ENCODE measurements around the gene FAM110C. TPM values are rescaled to one million over a fixed set of nuclear protein-coding genes. Genes with fewer than 3 reads are reported as not detected.

The FAM110C gene, protein sequence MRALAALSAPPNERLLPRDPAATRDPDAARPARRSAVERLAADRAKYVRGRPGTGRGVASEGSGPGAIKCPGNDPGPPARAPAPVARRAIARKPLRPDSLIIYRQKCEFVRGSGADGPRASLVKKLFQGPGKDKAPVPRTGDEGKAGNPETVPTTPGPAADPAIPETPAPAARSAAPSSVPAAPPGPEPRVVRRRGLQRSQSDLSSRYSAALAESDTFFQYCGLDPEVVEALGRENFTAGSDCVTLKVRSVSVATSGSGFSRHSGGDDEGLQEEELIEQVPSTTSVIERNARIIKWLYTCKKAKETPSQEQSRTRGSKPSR
- total RNA-seq (under 1 TPM; 0.16 to 0.36 TPM), total RNA-seq (0.26 to 8.5 (median 1.8) reads per million in 172 experiments)
- 0.59 TPM for polyA plus RNA-seq (2013, experiment 1 of 2)
- 0.91 TPM for polyA plus RNA-seq (2013, experiment 2 of 2)

DNA sequence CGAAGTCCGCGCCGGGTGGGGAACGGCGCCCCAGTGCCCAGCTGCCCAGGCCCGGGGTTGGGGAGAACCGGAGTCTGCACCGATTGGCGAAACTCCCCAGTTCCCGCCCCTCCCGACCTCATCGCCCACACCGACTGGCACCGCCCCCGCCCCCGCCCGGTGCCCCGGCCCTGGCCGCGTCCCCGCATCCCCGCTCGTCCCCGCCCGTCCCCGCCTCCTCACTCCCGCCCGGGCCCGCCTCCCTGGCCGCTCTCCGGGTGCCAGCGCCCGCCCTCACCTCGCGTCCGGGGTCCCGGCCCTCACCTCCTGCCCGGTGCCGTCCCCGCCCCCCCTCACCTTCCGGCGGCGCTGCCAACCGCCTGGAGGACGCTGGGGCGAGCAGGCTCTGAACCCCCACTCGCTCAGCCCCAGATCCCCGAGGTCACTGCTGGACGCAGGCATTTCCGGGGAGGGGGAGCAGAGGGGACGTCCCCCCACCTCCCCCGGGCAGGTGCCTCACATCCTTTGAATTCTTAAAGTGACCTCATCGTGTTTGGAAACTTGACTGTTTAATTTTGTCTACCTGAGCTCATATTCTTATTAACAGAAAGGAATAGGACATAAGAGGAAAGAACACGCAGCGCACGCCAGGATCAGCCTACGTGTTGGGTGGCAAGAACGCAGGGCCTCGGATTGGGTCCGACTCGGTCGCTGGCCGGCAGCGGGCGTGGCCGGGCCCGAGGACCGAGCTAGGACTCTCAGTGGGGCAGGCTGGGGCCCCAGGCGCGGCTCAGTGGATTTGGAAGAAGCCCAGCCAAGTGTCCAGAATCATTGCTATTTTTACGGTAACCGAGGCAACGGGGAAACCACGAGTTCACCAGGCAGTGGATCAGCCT, at the start of gene FAM110C:
Gene FAM110C, minus strand, starts transcription at position 35 of the 875 bp plus-strand sequence. CDS start 120 bp downstream, outside the sequence.
- DNase-seq: peak in 12 of 14 experiments; percentile 6 to 67 (median 44)
- no peaks in the 10 kb centered on the region for H3K9me3 Mint-ChIP-seq
- H3K4me1 ChIP-seq (ENCODE audit: insufficient read depth, low read length): peaks cover 23% of the 10 kb centered on the region
- intact Hi-C loops (cut with DNase I, micrococcal nuclease): no loop called here
- peaks cover 0 to 16% of the 10 kb centered on the region in 2 experiments for H3K9me3 ChIP-seq (ENCODE audit: control insufficient read depth in 1 of 2, insufficient read depth in 1 of 2, low read length in 2 of 2)
- no peak within 1 kb of the TSS for H3K27ac ChIP-seq (ENCODE audit: low read depth in 1 of 2, low read length in 2 of 2)
- peak within 1 kb of the TSS; percentile 59 for H3K4me3 ChIP-seq (ENCODE audit: low read length)
- CTCF ChIA-PET: no interaction called here
- peaks cover 22% of the 10 kb centered on the region for H3K4me1 Mint-ChIP-seq (ENCODE audit: low read depth)
- H3K36me3 ChIP-seq (ENCODE audit: insufficient read depth, low read length): no peaks in the 10 kb centered on the region
- ATAC-seq (ENCODE audit: poor library complexity): peak; percentile 61
- H3K27me3 Mint-ChIP-seq: peaks cover 63% of the 10 kb centered on the region
- no peak within 1 kb of the TSS for H3K27ac Mint-ChIP-seq
- POLR2A ChIA-PET: interaction anchor here (0.8 kb wide), 1 partner anchor 12 kb away, joined by 3 read pairs; no protein-coding TSS in a partner anchor
- TF ChIP-seq, protein P1, sequence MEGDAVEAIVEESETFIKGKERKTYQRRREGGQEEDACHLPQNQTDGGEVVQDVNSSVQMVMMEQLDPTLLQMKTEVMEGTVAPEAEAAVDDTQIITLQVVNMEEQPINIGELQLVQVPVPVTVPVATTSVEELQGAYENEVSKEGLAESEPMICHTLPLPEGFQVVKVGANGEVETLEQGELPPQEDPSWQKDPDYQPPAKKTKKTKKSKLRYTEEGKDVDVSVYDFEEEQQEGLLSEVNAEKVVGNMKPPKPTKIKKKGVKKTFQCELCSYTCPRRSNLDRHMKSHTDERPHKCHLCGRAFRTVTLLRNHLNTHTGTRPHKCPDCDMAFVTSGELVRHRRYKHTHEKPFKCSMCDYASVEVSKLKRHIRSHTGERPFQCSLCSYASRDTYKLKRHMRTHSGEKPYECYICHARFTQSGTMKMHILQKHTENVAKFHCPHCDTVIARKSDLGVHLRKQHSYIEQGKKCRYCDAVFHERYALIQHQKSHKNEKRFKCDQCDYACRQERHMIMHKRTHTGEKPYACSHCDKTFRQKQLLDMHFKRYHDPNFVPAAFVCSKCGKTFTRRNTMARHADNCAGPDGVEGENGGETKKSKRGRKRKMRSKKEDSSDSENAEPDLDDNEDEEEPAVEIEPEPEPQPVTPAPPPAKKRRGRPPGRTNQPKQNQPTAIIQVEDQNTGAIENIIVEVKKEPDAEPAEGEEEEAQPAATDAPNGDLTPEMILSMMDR (IDR thresholded peaks at IDR 0.05): no peak
- peaks cover 21 to 33% of the 10 kb centered on the region in 2 experiments for H3K27me3 ChIP-seq (ENCODE audit: control insufficient read depth in 1 of 2, insufficient read depth in 2 of 2, low read length in 2 of 2)
- H3K36me3 Mint-ChIP-seq (ENCODE audit: low read depth): no peaks in the 10 kb centered on the region
- peak within 1 kb of the TSS; percentile 91 for H3K4me3 Mint-ChIP-seq

DNA sequence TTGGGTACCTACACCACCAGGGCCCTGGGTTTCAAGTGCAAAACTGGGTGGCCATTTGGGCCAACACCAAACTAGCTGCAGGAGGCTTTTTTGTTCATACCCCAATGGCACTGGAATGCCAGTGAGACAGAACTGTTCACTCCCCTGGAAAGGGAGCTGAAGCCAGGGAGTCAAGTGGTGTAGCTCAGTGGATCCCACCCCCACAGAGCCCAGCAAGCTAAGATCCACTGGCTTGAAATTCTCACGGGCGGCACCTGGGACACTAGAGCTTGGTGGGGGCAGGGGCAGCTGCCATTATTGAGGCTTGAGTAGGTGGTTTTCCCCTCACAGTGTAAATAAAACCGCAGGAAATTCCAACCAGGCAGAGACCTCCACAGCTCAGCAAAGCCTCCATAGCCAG, 46.0 kb upstream of the FAM110C start:
- TF ChIP-seq, protein P1 (IDR thresholded peaks at IDR 0.05): no peak
- CTCF ChIA-PET: no interaction called here
- H3K9me3 Mint-ChIP-seq: peaks cover 8% of the 10 kb centered on the region
- H3K4me1 Mint-ChIP-seq (ENCODE audit: low read depth): no peaks in the 10 kb centered on the region
- ATAC-seq (ENCODE audit: poor library complexity): no peak
- intact Hi-C loops (cut with DNase I, micrococcal nuclease): no loop called here
- no peak overlapping the region for H3K27ac ChIP-seq (ENCODE audit: low read depth in 1 of 2, low read length in 2 of 2)
- H3K27ac Mint-ChIP-seq: no peak overlapping the region
- peaks cover 0 to 8% of the 10 kb centered on the region in 2 experiments for H3K9me3 ChIP-seq (ENCODE audit: control insufficient read depth in 1 of 2, insufficient read depth in 1 of 2, low read length in 2 of 2)
- peaks cover 21% of the 10 kb centered on the region for H3K27me3 Mint-ChIP-seq
- H3K36me3 Mint-ChIP-seq (ENCODE audit: low read depth): no peaks in the 10 kb centered on the region
- POLR2A ChIA-PET: interaction anchor here (0.6 kb wide), 2 partner anchors 76 to 238 kb away, joined by 3 read pairs; no protein-coding TSS in a partner anchor
- DNase-seq: no peak
- H3K4me1 ChIP-seq (ENCODE audit: insufficient read depth, low read length): no peaks in the 10 kb centered on the region
- H3K36me3 ChIP-seq (ENCODE audit: insufficient read depth, low read length): no peaks in the 10 kb centered on the region
- H3K4me3 Mint-ChIP-seq: no peak overlapping the region
- H3K4me3 ChIP-seq (ENCODE audit: low read length): no peak overlapping the region
- H3K27me3 ChIP-seq (ENCODE audit: control insufficient read depth in 1 of 2, insufficient read depth in 2 of 2, low read length in 2 of 2): peaks cover 3% of the 10 kb centered on the region in 2 experiments

DNA sequence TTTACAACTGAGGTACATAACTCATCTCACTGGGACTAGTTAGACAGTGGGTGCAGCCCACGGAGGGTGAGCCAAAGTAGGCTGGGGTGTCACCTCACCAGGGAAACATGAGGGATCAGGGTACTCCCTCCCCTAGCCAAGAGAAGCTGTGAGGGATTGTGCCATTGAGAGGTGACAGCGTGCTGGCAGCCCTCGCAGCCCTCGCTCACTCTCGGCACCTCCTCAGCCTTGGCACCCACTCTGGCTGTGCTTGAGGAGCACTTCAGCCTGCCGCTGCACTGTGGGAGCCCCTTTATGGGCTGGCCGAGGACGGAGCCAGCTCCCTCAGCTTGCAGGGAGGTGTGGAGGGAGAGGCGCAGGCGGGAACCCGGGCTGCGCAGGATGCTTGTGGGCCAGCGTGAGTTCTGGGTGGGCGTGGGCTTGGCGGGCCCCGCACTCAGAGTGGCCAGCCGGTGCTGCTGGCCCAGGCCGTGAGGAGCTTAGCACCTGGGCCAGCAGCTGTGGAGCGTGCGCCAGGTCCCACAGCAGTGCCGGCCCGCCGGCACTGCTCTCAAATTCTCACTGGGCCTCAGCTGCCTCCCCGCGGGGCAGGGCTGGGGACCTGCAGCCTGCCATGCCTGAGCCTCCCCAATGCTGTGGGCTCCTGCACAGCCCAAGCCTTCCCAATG, 44.5 kb upstream of the FAM110C start:
- CTCF ChIA-PET: no interaction called here
- TF ChIP-seq, protein P1 (IDR thresholded peaks at IDR 0.05): no peak
- POLR2A ChIA-PET: no interaction called here
- H3K9me3 ChIP-seq (ENCODE audit: control insufficient read depth in 1 of 2, insufficient read depth in 1 of 2, low read length in 2 of 2): peaks cover 0 to 8% of the 10 kb centered on the region in 2 experiments
- H3K4me1 ChIP-seq (ENCODE audit: insufficient read depth, low read length): no peaks in the 10 kb centered on the region
- Mint-ChIP-seq H3K27ac (no peak overlapping the region), H3K36me3 (ENCODE audit: low read depth) (no peaks in the 10 kb centered on the region), H3K9me3 (peaks cover under 1% of the 10 kb centered on the region), H3K4me3 (no peak overlapping the region), H3K4me1 (ENCODE audit: low read depth) (no peaks in the 10 kb centered on the region), H3K27me3 (peaks cover 21% of the 10 kb centered on the region)
- intact Hi-C loops (cut with DNase I, micrococcal nuclease): no loop called here
- H3K36me3 ChIP-seq (ENCODE audit: insufficient read depth, low read length): no peaks in the 10 kb centered on the region
- DNase-seq (no peak), ATAC-seq (ENCODE audit: poor library complexity) (no peak)
- H3K4me3 ChIP-seq (ENCODE audit: low read length): no peak overlapping the region
- peaks cover 0 to 3% of the 10 kb centered on the region in 2 experiments for H3K27me3 ChIP-seq (ENCODE audit: control insufficient read depth in 1 of 2, insufficient read depth in 2 of 2, low read length in 2 of 2)
- H3K27ac ChIP-seq (ENCODE audit: low read depth in 1 of 2, low read length in 2 of 2): no peak overlapping the region

Data from CD4-positive, alpha-beta T cell (primary cell).